ENCODE results near the gene RAD50.
"Not testable (repeated sequence)": the region's sequence is repeated elsewhere in the genome, so short reads cannot be mapped to it uniquely, and the experiment has no call there.

The RAD50 gene

GRCh38 chr5:132559383-132560060 lies 2.7 kb downstream of the RAD50 start:
- no peak for DNase-seq

GRCh38 chr5:132561601-132562000 lies 4.8 kb downstream of the RAD50 start:
- DNase-seq: no peak

GRCh38 chr5:132564555-132564954 lies 7.8 kb downstream of the RAD50 start:
- not testable (repeated sequence) for DNase-seq

GRCh38 chr5:132566657-132567056 lies 9.9 kb downstream of the RAD50 start:
- no peak for DNase-seq

DNA sequence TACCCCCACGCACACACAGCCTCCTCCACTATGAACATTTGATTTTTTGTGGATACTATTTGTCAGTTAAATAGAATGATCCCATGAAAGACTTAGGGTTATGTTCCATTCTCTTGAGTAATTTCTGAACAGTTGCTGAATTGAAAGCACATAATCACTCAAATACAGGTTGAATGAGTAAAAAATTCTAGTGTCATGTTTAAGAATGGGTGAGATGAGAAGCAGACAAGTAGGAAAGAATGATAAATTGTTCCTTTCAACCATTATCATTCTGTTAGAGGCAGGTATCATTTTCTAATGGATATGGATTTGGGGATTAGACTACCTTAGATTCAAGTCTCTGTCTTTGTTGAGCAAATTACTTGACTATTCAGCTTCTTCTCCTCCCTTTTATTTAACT lies 19.3 kb downstream of the RAD50 start:
- DNase-seq: no peak

GRCh38 chr5:132584560-132584959 lies 27.8 kb downstream of the RAD50 start:
- DNase-seq: not testable (repeated sequence)

GRCh38 chr5:132586063-132586462 lies 29.3 kb downstream of the RAD50 start:
- no peak for DNase-seq

DNA sequence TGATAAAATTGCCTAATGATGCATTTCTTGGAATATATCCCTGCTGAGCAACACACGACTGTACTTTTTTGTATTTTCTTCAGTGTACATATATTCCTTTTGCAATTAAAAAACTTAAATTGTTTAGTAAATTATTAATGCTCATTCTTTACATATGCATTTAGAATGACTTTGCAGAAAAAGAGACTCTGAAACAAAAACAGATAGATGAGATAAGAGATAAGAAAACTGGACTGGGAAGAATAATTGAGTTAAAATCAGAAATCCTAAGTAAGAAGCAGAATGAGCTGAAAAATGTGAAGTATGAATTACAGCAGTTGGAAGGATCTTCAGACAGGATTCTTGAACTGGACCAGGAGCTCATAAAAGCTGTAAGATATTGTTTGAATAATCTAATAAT lies 32.7 kb downstream of the RAD50 start:
- no peak for DNase-seq

- no peak for DNase-seq
These were observed 34.4 kb downstream of the RAD50 start for GRCh38 chr5:132591145-132591544.

DNA sequence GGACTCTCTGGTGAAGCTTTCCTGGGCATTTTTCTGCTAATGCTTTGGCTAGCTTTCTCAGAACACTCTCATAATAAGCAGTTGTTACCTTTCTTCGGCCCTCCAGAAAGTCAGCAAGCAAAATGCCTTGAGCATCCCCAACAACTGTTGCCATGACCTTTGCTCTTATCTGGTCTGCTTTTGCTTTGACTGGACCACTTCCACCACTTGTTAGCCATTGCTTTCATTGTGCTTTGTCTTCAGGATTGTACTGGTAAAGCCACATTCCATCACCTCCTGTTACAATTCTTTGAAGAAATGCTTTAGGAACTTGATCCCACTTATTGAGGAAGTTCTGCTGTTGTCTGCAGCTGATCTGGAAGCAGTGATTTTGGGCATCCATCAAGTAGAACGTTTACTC lies 35.7 kb downstream of the RAD50 start:
- DNase-seq: no peak

DNA sequence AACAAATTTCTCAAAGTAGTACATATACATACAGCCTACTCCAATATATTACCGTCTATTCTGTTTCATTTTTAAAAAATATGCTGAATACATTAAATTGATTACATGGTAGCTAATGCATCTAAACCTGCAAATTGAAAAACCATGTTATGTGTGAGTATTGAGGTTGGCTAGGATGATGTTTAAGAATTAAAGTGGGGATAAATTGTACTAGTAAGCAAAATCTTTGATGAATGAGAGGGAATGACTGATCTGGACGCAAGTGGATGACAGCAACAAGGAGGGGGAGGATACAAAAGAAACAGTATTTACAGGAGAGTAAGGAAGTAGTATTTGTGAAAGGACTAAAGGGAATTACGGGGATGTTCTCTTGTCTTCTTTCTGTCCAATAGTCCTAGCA lies 37.4 kb downstream of the RAD50 start:
- DNase-seq: no peak

DNA sequence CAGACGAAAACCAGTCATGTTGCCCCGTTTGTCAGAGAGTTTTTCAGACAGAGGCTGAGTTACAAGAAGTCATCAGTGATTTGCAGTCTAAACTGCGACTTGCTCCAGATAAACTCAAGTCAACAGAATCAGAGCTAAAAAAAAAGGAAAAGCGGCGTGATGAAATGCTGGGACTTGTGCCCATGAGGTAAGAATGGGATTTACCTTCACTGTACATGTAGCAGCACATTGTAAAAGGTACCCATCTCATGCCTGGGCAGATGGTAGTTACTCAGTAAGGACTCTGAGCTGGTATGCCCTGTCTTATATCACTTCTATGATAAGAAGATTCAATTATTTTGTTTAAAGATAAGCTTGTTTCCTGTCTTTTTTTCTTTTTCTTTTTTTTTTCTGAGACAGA lies 38.8 kb downstream of the RAD50 start:
- DNase-seq: no peak

DNA sequence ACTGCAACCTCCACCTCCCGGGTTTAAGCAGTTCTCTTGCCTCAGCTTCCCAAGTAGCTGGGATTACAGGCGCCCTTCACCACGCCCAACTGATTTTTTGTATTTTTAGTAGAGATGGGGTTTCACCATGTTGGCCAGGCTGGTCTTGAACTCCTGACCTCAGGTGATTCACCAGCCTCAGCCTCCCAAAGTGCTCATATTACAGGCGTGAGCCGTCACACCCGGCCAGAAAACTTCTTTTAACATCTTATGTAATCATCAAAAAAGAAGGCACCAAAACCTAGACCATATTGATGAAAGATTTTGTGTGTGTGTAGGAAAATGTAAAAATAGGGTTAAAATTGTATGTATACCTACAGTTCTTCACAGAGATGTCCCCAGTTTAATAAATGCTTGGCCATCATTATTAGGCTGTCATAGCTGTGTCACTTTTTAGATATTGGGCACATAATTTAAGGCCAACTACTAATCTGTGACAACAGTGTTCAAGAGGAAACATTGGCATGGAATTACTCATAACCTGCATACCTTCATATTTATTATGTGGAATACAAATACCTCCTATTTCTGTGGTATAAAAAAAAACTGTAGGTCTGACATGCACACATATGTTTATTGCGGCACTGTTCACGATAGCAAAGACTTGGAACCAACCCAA lies 44.4 kb downstream of the RAD50 start:
- no peak for DNase-seq

- DNase-seq: no peak
These were observed 50.3 kb downstream of the RAD50 start for GRCh38 chr5:132607095-132607494.

DNA sequence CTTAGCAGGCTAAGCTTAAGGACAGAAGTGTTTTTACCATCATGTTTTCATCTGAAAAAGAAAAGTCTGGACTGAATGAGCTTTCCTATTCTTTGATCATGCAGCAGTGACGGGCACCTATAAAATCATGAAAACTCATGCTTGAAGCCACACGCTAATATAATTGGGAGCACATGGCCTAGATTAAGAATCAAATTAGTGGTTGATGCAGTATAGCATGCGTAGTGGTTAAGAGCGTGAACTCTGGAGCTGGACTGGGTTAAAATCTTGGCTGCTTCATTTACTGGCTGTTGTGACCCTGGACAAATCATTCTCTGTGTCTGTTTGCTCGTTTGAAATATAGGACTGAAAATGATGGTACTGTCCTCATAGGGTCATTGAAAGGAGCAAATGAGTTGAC lies 51.3 kb downstream of the RAD50 start:
- no peak for DNase-seq

DNA sequence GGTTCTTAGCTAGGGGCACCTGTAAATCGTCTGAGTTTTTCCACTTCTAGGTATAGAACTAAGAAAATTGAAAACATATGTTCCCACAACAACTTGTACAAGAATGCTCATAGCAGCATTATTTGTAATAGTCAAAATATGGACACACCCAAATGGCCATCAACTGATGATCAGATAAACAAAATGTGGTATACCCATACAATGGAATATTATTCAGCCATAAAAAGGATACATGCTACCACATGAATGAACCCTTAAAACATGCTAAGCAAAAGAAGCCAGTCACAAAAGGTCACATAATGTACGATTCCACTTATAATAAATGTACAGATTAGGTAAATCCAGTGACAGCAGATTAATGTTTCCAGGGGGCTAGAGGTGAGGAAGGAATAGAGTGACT lies 55.2 kb downstream of the RAD50 start:
- no peak for DNase-seq

DNA sequence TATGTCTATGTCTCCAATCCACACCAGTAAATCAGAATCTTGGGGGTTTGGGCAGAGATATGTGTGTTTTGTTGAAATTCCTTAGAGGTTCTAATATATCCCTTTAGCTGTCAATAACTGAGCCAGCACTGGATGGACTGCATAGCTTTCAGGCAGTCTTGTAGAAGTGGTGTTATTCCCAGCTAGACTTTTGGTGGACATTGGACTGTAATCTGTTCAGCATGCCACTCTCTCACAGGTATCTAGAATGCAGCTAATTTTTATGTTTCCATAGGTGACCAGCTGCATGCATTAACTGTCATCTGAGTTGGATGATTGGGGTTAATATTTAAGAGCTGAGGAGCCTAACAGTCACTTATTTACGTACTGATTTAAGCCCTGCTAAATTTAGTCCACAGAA lies 56.1 kb downstream of the RAD50 start:
- no peak for DNase-seq

- DNase-seq: no peak
These were observed 64.9 kb downstream of the RAD50 start for GRCh38 chr5:132621699-132622098.

DNA sequence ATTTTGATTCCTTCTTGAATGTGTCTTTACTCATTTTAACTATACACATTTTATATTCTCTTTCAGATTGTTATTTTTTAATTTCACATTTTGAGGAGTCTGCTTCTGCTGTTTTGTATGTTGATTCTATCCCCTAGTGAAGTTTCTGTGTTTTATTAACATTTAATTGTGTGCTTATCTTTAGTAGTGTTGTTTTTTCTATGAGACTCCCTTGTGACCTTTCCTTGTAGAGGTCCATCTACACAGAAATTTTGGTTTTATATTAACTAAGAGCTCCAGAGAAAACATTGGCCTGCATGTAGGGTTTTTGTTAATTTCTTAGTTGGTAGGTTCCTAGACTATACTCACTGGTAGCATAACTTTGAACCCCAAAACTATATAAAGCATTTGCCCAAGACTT lies 65.8 kb downstream of the RAD50 start:
- no peak for DNase-seq

- no peak for DNase-seq
These were observed 70.7 kb downstream of the RAD50 start for GRCh38 chr5:132627470-132627869.

GRCh38 chr5:132628814-132629213 lies 72.0 kb downstream of the RAD50 start:
- no peak for DNase-seq

DNA sequence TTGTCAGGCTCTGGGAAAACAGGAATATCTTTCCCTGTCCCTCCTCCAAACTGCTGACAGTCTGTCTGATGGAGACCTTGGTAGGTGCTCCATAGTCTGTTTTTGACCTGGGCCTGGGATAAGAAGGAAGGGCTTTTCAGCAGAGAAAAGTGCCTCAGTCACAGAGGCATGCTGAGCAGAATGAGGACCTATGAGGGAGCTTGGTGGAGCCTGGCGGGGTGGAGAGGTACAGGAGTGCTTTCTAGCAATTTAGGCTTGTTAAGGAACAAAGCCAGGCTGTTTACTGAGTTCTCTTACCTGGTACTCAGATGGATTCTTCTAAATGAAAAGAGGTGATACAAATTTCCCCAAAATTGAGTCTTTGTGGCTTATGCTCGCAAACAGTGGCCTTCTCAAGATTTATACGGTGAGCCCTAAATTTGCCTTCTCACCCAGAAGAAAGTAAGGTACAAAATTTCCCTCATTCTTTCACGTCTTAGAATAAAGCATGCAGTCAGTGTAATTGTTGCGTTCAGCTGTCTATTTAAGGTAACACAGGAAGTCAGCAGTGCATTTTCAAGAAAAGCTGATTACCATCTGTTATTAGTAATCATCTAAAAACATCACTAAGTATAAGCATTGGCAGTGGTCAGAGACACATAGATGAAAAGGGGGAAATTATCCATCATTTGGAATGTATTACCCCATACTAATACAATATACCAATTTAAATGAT lies 72.6 kb downstream of the RAD50 start:
- DNase-seq: no peak

- not testable (repeated sequence) for DNase-seq
These were observed 76.8 kb downstream of the RAD50 start for GRCh38 chr5:132633587-132633986.

DNA sequence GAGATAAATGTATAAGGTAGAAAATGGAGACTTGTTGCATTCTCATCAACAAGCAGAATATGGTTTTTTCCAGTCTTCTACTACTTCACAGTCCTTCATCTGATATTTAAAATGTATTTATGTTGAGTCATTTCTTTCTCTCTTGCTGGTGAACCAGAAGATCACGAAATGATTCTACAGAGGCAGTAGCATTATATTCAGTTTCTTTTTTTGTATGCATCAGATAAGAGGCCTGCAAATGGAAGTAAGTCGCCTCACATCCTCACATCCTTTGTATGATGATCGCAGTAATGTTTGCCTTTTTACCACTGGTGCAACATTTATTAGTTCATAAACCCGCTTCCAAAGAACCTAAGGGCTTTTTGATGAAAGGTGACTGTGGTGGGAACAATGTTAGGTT lies 79.1 kb downstream of the RAD50 start:
- DNase-seq: no peak
